H9 (cell line): ENCODE measurements around the gene RBPJL. TPM values are rescaled to one million over a fixed set of nuclear protein-coding genes. Genes with fewer than 3 reads are reported as not detected.

ENCODE experiments used
- DNase-seq: peaks from one replicate; pipeline ENCODE4 v3.0.0-alpha.2; 2017
- H2AFZ ChIP-seq: one replicate; pipeline ENCODE4 v1.6.1; 2013; ENCODE audit warnings: mild to moderate bottlenecking, low read length, control low read depth, moderate library complexity
- H2AK5ac ChIP-seq: 2 replicates; pipeline ENCODE4 v1.6.1; 2013; ENCODE audit warnings: low read length, control low read depth, mixed read lengths; ENCODE audit not compliant: insufficient read length
- H2BK120ac ChIP-seq: one replicate; pipeline ENCODE4 v1.6.1; 2013; ENCODE audit warnings: low read depth, mild to moderate bottlenecking, low read length, control low read depth, inconsistent platforms; ENCODE audit not compliant: poor library complexity, severe bottlenecking
- H2BK12ac ChIP-seq: 2 replicates; pipeline ENCODE4 v1.6.1; 2013; ENCODE audit warnings: low read length, control low read depth, mixed read lengths, low read depth; ENCODE audit not compliant: insufficient read length
- H2BK15ac ChIP-seq: 2 replicates; pipeline ENCODE4 v1.6.1; 2013; ENCODE audit warnings: low read depth, low read length, control low read depth
- H2BK20ac ChIP-seq: one replicate; pipeline ENCODE4 v1.6.1; 2013; ENCODE audit warnings: low read depth, mild to moderate bottlenecking, low read length, control low read depth, inconsistent platforms; ENCODE audit not compliant: poor library complexity, severe bottlenecking
- H2BK5ac ChIP-seq: 2 replicates; pipeline ENCODE4 v1.6.1; 2013; ENCODE audit warnings: low read length, control low read depth, mixed read lengths; ENCODE audit not compliant: insufficient read length
- H3K14ac ChIP-seq: 2 replicates; pipeline ENCODE4 v1.6.1; 2013; ENCODE audit warnings: low read length, control low read depth; ENCODE audit not compliant: insufficient read depth
- H3K18ac ChIP-seq: 2 replicates; pipeline ENCODE4 v1.6.1; 2013; ENCODE audit warnings: low read depth, mild to moderate bottlenecking, mixed read lengths, low read length, control low read depth; ENCODE audit not compliant: insufficient read length
- H3K23ac ChIP-seq: 2 replicates; pipeline ENCODE4 v1.6.1; 2013; ENCODE audit warnings: low read length, control low read depth, mixed read lengths, low read depth; ENCODE audit not compliant: insufficient read length
- H3K23me2 ChIP-seq: 2 replicates; pipeline ENCODE4 v1.6.1; 2013; ENCODE audit warnings: low read depth, mild to moderate bottlenecking, mixed read lengths, low read length, control low read depth; ENCODE audit not compliant: insufficient read length, poor library complexity, severe bottlenecking
- H3K27ac ChIP-seq: 2 replicates; pipeline ENCODE4 v1.5.1; 2013; ENCODE audit warnings: low read length, control low read depth, mixed read lengths, low read depth; ENCODE audit not compliant: insufficient read length
- H3K27me3 ChIP-seq: 2 replicates; pipeline ENCODE4 v1.6.1; 2013; ENCODE audit warnings: low read length, control low read depth, inconsistent platforms; ENCODE audit not compliant: insufficient read depth
- H3K4ac ChIP-seq: 2 replicates; pipeline ENCODE4 v1.6.1; 2013; ENCODE audit warnings: low read depth, mild to moderate bottlenecking, control low read depth, inconsistent platforms, low read length, moderate library complexity
- H3K4me1 ChIP-seq: 2 replicates; pipeline ENCODE4 v1.6.1; 2013; ENCODE audit warnings: low read length, control low read depth, inconsistent platforms; ENCODE audit not compliant: insufficient read depth
- H3K4me2 ChIP-seq: 2 replicates; pipeline ENCODE4 v1.6.1; 2013; ENCODE audit warnings: low read length, control low read depth, mixed read lengths; ENCODE audit not compliant: insufficient read length, insufficient read depth
- H3K56ac ChIP-seq: 2 replicates; pipeline ENCODE4 v1.6.1; 2013; ENCODE audit warnings: low read depth, mild to moderate bottlenecking, mixed read lengths, low read length, control low read depth; ENCODE audit not compliant: insufficient read length
- H3K79me1 ChIP-seq: 2 replicates; pipeline ENCODE4 v1.6.1; 2013; ENCODE audit warnings: low read depth, mild to moderate bottlenecking, moderate library complexity, low read length, control low read depth, inconsistent platforms; ENCODE audit not compliant: insufficient read depth, poor library complexity, severe bottlenecking
- H3K79me2 ChIP-seq: 2 replicates; pipeline ENCODE4 v1.6.1; 2013; ENCODE audit warnings: low read length, control low read depth, inconsistent platforms; ENCODE audit not compliant: insufficient read depth
- H3K9ac ChIP-seq: 2 replicates; pipeline ENCODE4 v1.6.1; 2013; ENCODE audit warnings: low read length, control low read depth, mixed read lengths; ENCODE audit not compliant: insufficient read length; ENCODE audit errors: extremely low read depth
- H3K9me3 ChIP-seq: one replicate; pipeline ENCODE4 v1.6.1; 2013; ENCODE audit warnings: low read depth, low read length, inconsistent platforms; ENCODE audit not compliant: control insufficient read depth
- H3T11ph ChIP-seq: one replicate; pipeline ENCODE4 v1.6.1; 2013; ENCODE audit warnings: mild to moderate bottlenecking, low read length, control low read depth, inconsistent platforms
- H4K20me1 ChIP-seq: one replicate; pipeline ENCODE4 v1.6.1; 2013; ENCODE audit not compliant: control insufficient read depth, insufficient read length, insufficient read depth
- H4K5ac ChIP-seq: 2 replicates; pipeline ENCODE4 v1.6.1; 2013; ENCODE audit warnings: low read depth, mild to moderate bottlenecking, mixed read lengths, low read length, control low read depth; ENCODE audit not compliant: insufficient read length
- H4K8ac ChIP-seq: replicated peaks from 2 replicates; pipeline ENCODE4 v1.6.1; 2013; ENCODE audit warnings: low read length, control low read depth, mixed read lengths, low read depth; ENCODE audit not compliant: insufficient read length
- H4K91ac ChIP-seq: 2 replicates; pipeline ENCODE4 v1.6.1; 2013; ENCODE audit warnings: low read depth, mild to moderate bottlenecking, moderate library complexity, mixed read lengths, low read length, control low read depth; ENCODE audit not compliant: insufficient read length
- H3K27ac Mint-ChIP-seq, 3 experiments: 2 replicates in 2 of 3; 3 replicates in 1 of 3; pipeline ENCODE4 v1.8.0; 2020 to 2021; ENCODE audit warnings: mixed read lengths in 3 of 3, mild to moderate bottlenecking in 1 of 3, moderate library complexity in 1 of 3
- H3K27me3 Mint-ChIP-seq: 2 replicates; pipeline ENCODE4 v1.8.0; 2021; ENCODE audit warnings: low read depth, mild to moderate bottlenecking, moderate library complexity, mixed read lengths
- H3K36me3 Mint-ChIP-seq, 3 experiments: 2 replicates in 2 of 3; 3 replicates in 1 of 3; pipeline ENCODE4 v1.8.0; 2020 to 2021; ENCODE audit warnings: low read depth in 3 of 3, mixed read lengths in 3 of 3; ENCODE audit not compliant: insufficient read depth in 1 of 3
- H3K4me1 Mint-ChIP-seq, 2 experiments: 2 replicates each; pipeline ENCODE4 v1.8.0; 2020; ENCODE audit warnings: mixed read lengths in 2 of 2
- H3K4me3 Mint-ChIP-seq, 2 experiments: 2 replicates in 1 of 2; 3 replicates in 1 of 2; pipeline ENCODE4 v1.8.0; 2020 to 2021; ENCODE audit warnings: mild to moderate bottlenecking in 2 of 2, mixed read lengths in 2 of 2, moderate library complexity in 1 of 2
- H3K9me3 Mint-ChIP-seq, 2 experiments: 2 replicates in 1 of 2; 3 replicates in 1 of 2; pipeline ENCODE4 v1.8.0; 2020; ENCODE audit warnings: mild to moderate bottlenecking in 2 of 2, mixed read lengths in 2 of 2, moderate library complexity in 1 of 2
- CTCF ChIP-seq: fragments of 200-600 bp; sonication (generic); conservative IDR thresholded peaks from 3 replicates; pipeline ENCODE4 v1.8.0; 2021; ENCODE audit warnings: antibody characterized with exemption, mild to moderate bottlenecking
- WGBS: extraction: QIAGEN DNeasy Blood & Tissue Kit; methylation state at CpG from one replicate; pipeline ENCODE4 v1.1.7; 2013; ENCODE audit warnings: missing lambda C conversion rate, low lambda C conversion rate, mixed read lengths; ENCODE audit not compliant: insufficient read length; ENCODE audit errors: extremely low coverage; 5-methylcytosine and 5-hydroxymethylcytosine counted together
- total RNA-seq: library from RNA; stranded (reverse); gene quantifications from 2 replicates; pipeline ENCODE4 v1.2.1, GENCODE V29; 2021

The RBPJL gene
- total RNA-seq, 1 experiment from 2014 or later = 0.28 TPM

GRCh38 chr20:45347297-45347935, 40.8 kb downstream of the RBPJL start:
- Mint-ChIP-seq H3K36me3 (no peaks in the 10 kb centered on the region), H3K4me3 (peak overlapping the region; percentile 82 to 90), H3K27me3 (peaks cover 4% of the 10 kb centered on the region; the same call in 1 of the 2 replicates), H3K27ac (peak overlapping the region in 2 of 3 experiments; percentile 53 to 60; a peak in 2 of 7 replicates), H3K9me3 (no peaks in the 10 kb centered on the region), H3K4me1 (peaks cover 52 to 55% of the 10 kb centered on the region in 2 experiments)
- peak overlapping the region; percentile 79 for H3K9ac ChIP-seq
- no peak overlapping the region for H2AFZ ChIP-seq
- no CpG with 5 or more reads among the region's 10 CpGs for WGBS
- no peak for TF ChIP-seq CTCF
- H3K23me2 ChIP-seq = peaks cover 9% of the 10 kb centered on the region
- no peak for DNase-seq
- H3K4ac ChIP-seq = no peak overlapping the region
- no peak overlapping the region for H3T11ph ChIP-seq
- H3K23ac ChIP-seq = no peak overlapping the region
- no peak overlapping the region for H2BK120ac ChIP-seq
- peak overlapping the region; percentile 95 for H3K4me2 ChIP-seq
- H3K9me3 ChIP-seq = no peaks in the 10 kb centered on the region
- no peak overlapping the region for H2BK20ac ChIP-seq
- no peak overlapping the region for H4K91ac ChIP-seq
- no peak overlapping the region for H2BK12ac ChIP-seq
- H3K79me1 ChIP-seq = no peaks in the 10 kb centered on the region
- H4K8ac ChIP-seq = no peak overlapping the region
- no peaks in the 10 kb centered on the region for H3K27me3 ChIP-seq
- no peak overlapping the region for H3K18ac ChIP-seq
- no peak overlapping the region for H4K5ac ChIP-seq
- no peak overlapping the region for H3K56ac ChIP-seq
- no peak overlapping the region for H2BK5ac ChIP-seq
- peaks cover 28% of the 10 kb centered on the region; the same call in 1 of the 2 replicates for H3K4me1 ChIP-seq
- peaks cover 3% of the 10 kb centered on the region; the same call in 1 of the 2 replicates for H3K79me2 ChIP-seq
- no peak overlapping the region for H2BK15ac ChIP-seq
- H4K20me1 ChIP-seq = no peaks in the 10 kb centered on the region
- no peak overlapping the region for H2AK5ac ChIP-seq
- H3K14ac ChIP-seq = no peak overlapping the region
- H3K27ac ChIP-seq = no peak overlapping the region
